NCI-H1436 treated with DMSO at 0.1 percent for 48 hours (cell line): Measurements from ENCODE around the gene KRT79.
"Not testable (repeated sequence)": the region's sequence is repeated elsewhere in the genome, so short reads cannot be mapped to it uniquely, and the experiment has no call there.

Source experiments
- DNase-seq: peaks from one replicate; lab custom pipeline; 2025; lab: John Stamatoyannopoulos, UW

Gene KRT79

DNA sequence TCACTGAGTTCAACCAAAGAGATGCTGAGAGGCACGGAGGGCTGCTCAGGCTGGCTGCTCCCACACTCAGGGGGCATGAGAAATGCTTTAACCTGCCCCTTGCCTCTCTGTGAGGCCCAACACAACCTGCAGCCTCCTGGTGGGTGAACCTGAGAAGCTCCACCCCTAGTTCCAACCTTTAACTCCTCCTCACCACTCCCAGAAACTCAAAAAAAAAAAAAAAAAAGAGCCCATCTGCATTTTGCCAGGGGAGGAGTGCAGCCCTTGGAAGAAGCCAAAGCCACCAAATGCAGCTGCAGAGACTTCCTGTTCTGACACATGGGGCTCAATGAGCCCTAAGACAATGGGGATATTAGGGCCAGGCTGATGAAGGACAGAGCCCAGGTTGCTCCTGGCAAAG lies 29.1 kb downstream of the KRT79 start:
- no peak for DNase-seq

DNA sequence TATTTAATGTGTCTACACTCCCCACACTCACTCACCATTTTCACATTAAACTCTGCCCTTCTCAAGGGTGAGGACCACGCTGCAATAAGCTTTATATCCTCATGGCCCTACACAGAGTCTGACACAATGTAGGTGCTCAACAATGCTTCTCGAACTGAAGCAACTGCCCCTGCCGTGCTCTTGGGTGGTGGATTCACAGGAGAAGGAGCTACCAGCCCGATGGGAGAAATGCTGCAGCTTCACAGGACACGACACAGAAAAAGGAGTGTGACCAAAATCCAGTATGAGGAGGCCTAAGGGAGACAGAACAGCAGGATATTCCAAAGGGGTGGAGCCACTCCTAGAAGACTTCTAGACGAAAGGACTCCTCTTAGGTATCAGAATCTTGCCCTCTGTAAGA lies 31.7 kb downstream of the KRT79 start:
- no peak for DNase-seq

DNA sequence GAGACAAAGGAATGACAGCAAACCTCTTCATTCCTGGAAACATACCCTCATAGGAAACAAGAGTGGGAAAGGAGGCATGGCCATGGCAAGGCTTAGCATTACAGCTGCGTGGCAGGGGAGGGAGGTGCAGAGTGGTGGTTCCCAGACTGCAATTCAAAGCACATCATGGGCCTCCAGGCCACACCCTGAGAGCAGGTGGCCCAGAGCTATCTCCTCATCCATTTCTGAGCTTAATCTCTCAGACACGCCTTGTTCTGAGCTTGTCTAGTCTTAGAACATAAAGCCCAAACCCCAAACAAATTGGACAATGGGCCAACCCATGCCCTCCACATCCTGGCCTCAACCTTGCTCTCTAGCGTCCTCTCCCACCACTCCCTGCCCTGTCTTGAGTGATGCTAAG lies 32.3 kb downstream of the KRT79 start:
- DNase-seq = no peak

DNA sequence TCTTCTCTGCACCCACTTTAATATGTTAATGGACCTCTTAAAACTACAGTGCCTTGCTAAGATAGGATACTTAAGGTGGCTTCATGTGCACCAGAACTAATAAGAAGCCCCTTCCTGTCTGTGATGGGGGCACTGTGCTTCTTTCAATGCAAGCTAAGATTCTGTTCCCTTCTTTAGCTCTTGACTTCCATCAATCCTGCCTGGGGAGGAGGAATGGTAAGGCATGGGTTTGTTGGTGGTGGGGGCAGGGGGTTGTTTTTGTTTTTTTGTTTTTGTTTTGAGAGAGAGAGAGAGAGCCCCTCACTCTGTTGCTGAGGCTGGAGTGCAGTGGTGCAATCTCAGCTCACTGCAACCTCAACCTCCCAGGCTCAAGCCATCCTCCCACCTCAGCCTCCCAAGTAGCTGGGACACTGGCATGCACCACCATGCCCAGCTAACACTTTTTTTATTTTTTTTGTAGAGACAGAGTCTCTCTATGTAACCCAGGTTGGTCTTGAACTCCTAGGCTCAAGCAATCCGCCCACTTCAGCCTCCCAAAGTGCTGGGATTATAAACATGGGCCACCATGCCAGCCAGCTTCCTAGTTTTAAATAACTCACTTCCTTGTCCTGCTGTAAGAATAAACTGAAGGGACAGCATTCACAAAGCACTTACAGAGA lies 33.7 kb downstream of the KRT79 start:
- DNase-seq = no peak

DNA sequence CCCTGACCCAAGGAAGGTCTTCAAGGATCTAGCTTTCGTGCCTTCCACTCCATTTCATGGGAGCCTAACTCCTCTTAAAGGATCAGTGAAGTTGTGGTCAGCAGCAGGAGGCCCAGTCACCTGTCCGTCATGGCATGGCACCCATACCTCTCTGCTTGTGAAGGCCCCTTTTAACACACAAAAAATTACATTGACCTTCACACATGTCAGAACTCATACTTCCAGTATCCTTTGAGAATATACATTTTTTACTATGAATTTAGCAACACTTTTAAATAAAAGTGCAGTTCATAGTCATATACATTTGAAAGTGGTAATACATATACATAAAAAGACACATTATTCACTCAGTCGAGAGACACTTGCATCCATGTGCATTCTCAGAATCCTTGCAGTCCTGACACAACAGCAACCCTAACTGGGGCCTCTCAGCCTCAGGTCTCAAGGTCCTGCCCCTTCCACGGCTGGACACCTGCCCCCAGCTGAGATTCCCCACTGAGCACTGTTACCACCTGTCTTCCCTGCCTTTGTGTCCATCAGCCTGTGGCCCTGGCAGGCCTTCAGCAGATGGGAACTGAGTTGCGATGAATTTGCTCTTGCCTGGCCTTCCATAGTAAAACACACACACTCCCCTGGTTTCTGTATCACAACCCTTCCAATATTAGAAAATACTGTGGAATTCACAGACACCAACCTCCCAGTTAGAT lies 34.5 kb downstream of the KRT79 start:
- no peak for DNase-seq

DNA sequence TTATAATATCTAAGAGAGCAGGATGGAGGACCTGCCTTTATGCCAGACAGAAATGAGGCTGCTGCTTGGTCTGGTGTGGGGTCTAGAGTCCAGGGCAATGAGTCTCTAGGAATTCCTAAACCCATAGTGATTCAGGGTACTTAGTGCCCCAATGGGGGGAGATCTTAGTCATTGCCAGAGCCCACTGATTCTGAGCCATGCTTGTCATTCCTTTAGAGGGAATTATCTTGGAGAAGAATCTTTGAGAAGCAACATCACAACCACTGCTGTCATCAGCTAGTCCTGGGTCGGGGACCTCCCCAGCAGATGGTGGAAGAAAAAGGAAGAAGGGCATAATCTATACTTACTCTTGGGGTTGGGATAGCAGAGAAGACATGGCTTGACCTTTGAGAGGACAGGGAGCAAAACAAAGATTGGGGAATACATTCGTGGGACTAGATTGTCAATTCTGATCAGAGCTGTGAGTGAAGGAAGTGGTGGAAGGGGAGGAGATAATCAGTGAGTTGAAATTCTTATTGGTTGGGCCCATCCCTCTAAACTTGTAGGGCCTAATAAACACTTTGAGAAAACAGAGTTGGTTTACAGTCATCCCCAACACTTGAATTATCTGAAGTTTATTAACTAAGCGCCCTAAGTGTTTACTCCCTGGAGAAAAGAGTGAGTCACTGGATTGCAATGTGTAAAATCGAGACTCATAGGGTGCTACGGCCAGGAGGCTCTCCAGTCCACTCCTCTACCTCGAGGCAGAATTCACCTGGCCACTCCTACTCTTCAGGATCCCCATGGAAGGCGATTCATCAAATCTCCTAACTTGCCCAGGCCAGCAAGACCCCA lies 35.2 kb downstream of the KRT79 start:
- no peak for DNase-seq

DNA sequence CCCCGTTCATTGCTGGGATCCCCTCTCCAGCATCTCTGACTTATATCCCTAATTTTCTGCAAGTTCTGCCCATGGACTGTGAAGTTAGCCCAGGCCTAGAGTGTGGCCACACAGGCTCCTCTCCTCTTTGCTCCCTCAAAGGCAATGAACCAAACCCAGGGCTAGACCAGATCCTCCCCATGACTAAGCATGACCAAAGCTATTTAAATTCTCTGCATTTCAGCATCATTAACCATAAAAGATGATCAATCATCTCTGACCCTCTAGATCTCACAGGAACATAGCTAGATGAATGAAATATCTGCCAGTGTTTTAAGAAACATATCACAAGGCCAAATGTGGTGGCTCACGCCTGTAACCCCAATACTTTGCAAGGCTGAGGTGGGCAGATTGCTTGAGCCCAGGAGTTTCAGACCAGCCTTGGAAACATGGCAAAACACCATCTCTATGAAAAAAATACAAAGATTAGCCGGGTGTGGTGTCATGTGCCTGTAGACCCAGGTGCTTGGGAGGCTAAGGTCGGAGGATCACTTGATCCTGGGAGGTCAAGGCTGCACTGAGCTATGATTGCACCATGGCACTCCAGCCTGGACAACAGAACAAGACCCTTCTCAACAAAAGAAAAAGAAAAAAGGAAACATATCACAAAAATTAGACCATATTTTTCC lies 36.0 kb downstream of the KRT79 start:
- no peak for DNase-seq

DNA sequence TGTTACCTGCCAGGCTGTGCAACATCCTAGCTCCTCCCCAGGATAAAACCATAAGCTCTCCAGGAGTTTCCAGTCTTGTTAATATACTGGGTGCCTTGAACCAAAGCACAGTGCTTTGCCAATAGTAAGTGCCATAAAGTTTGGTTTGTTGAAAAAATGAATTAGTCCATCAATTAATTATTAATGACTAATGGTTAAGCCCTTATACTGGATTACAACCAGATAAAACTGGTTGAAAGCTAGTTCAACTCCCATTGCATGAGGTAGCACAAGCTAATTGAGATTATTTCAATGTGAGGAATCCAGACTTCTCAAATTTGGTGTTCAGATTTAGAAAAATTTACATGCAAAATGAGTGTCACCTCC lies 36.6 kb downstream of the KRT79 start:
- no peak for DNase-seq

DNA sequence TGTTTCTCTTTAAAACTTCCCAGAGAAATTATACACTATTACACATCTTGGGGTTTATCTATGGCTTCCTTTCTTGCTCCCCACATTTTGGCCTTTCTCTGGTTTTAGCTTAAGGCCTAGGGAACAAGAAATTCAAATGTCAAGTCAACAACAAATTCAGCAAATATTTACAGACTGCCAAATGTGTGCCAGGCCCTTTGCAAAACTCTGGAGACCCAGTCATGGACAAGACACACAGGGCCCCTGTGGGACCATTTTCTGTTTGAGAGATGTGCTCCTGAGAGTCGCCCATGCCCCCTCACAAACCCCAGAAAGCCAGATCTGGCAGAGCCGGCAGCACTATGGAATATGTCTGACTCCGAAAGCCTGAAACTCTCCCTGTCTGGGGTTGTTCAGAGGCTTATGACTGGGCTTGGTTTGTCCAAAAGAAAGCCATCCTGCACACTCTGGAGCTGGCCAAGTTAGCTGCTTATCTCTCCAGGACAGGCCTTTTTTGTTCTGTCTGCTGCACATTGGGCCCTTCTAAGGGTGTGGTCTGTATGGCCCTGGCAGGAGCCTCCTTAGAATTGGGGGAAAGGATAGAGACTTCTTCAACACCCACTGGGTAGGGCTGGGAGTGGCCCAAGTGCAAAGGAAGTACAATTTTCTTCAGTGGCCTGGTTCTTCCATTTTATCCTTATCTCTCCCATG lies 37.1 kb downstream of the KRT79 start:
- no peak for DNase-seq

DNA sequence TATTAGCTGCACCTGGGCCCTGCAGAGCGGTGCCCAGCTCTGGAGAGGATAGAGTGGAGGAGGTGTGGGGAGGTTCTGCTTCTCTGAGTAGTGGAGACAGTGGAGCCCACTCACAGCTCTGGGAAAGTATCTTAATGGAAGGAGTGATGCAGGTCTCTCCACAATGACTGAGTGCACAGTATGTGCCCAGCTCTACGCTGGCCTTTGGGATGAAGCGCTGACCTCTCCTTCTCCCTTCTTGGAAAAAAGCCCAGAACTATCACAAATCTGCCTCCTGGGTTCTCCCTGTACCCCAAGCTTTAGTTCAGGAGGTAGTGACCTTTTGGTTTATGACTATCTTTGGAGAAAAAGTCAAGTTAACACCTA lies 37.7 kb downstream of the KRT79 start:
- no peak for DNase-seq

DNA sequence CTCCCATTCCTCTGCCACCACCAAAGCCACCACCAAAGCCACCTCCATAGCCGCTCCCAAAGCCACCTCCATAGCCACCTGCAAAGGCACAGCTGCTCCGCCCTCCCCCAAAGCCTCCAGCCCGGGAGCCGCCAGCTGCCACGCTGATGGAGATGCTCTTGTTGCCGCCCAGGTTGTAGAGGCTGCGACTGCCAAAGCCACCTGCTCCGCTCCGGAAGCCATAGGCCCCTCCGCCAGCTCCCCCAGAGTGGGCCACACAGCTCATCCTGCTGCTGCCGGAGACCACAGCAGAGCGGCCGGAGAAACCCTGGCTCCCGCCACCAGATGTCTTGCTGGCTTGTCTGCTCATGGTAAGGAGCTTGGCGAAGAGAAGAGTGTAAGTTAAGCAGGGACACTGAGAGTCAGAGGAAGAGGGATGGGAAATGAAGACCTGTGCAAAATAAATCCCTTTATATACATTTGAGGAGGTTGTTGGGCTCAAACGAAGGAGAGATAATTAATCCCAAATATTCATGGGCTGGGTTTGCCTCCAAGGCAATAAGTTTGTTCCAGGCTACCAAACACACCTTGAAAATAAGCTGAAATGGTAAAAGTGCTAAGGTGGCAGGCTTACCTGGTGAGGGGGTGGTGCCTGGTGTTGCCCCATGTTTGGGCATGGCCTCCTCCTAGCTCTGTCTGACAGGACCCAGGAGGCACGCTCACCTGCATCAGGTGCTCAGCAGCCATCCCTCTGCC lies 38.2 kb downstream of the KRT79 start, which contains the start of gene KRT3:
Gene KRT3 (minus strand): TSS at position 424 of the 735 bp plus-strand sequence. CDS start 75 bp downstream, at position 349.
- DNase-seq = no peak

DNA sequence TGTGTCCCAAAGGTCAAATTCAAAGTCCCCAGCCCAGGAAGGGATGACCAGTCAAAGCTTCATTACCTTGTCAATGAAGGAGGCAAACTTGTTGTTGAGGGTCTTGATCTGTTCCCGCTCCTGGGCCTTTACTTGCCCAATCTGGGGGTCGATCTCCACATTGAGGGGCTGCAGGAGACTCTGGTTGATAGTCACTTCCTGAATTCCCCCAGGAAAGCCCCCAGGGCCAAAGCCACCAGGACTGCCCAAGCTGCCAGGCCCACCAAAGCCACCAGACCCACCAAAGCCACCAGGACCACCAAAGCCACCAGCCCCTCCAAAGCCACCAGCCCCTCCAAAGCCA lies 38.8 kb downstream of the KRT79 start:
- not testable (repeated sequence) for DNase-seq

DNA sequence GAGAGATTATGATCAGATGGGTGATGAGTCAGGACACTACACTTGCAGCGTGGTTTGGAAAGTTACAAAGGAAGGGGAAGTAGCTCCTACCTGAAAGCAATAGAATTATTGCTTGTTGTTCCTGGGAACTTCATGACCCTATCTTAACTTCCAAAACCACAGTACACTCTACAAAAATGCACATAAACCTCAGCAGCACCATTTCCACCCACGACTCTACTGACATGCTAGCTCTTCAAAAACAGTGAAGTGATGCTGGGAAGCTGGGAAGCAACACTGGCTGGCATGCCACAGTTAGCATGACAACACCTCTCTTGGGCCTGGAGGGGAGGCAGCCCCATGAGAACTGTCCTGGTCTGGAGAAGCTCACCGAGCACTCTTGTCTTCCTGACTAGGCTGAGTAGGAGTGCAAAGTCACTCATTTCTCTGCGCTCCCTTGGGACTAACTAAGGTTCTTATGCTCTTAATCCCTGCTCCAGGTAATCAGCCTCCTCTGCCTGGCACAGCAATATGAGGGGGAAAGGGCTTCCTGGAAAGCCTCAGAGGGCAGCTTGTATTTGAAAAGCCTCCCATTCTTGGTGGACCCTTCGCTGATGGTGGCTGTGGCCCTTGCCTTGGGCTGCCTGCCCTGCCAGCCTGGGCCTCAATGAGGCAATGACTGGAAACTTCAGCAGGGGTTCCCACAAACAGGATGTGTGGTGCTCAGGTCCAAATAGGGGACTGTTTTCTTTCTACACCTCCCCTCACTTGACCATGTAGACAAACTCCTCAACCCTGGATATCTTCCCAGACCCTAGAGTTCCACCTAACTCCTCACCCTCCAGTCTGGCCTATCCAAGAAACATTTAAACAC lies 39.4 kb downstream of the KRT79 start:
- DNase-seq = no peak

DNA sequence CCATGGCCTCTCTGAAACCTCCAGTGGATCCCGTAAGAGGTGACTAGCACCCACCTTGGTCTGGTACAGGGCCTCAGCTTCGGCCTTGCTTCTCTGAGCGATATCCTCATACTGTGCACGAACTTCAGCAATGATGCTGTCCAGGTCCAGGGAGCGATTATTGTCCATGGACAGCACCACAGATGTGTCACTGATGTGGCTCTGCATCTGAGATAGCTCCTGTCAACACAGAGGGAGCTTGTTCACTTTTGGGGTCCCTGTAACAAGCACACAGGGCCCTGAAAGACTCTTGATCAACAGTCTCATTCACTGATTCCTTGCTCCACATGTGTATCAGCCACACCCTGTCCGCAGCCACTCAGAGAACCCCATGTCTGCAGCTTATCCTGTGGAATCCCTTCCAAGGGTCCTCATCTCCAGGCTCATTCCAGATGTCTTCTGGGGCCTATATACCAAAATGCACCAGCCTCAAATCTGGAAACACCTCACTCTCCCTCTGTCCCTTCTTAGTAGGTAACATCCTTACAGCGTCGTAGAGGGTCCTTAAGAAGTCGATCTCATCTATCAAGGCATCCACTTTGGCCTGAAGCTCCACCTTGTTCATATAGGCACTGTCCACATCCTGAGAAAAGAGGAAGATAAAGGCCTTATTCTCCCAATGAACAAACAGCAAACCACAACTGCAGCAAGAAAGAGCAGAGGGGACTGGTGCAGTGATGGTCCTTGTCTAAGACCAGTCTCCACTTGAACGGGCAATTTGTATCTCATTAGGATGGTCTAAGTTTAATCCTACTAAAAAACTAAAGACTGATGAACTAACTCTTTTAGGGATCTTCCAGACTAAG lies 41.7 kb downstream of the KRT79 start:
- DNase-seq = no peak

DNA sequence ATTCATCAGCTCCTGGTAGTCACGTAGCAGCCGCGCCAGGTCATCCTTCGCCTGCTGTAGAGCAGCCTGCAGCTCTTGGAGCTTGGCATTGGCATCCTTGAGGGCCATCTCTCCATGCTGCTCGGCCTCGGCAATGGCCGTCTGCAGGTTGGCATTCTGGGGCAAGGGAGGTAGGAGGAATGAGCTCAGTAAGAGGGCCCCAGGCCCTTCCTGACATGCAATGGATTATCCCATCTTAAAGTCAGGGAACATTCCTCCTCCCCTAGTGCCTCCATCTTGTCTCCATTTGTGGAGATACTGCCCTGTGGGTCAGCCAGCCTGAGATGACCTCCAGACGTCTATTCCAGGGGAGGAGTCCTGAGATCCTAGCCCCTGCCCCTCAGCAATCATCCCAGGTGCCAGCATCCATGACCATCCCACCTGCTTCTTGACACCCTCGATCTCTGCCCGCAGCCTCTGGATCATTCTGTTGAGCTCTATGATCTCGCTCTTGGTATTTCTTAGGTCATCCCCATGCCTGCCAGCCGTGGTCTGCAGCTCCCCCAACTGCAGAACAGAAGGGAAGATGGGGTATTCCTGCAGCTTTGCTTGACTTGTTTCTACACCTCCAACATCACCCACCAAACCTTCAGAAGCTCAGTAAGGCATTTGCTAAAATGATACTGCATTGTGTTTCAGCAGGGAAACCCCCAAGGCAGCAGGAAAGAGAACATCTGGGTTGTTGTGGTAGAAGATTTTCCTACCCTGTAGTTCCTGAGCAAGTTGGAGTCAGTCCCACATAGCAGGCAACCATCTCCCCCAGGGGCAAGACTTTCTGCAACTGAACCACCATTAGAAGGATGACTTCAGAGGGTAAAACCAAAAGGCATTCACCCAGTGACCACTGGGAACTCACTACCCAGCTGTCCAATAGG lies 42.6 kb downstream of the KRT79 start:
- DNase-seq = no peak

DNA sequence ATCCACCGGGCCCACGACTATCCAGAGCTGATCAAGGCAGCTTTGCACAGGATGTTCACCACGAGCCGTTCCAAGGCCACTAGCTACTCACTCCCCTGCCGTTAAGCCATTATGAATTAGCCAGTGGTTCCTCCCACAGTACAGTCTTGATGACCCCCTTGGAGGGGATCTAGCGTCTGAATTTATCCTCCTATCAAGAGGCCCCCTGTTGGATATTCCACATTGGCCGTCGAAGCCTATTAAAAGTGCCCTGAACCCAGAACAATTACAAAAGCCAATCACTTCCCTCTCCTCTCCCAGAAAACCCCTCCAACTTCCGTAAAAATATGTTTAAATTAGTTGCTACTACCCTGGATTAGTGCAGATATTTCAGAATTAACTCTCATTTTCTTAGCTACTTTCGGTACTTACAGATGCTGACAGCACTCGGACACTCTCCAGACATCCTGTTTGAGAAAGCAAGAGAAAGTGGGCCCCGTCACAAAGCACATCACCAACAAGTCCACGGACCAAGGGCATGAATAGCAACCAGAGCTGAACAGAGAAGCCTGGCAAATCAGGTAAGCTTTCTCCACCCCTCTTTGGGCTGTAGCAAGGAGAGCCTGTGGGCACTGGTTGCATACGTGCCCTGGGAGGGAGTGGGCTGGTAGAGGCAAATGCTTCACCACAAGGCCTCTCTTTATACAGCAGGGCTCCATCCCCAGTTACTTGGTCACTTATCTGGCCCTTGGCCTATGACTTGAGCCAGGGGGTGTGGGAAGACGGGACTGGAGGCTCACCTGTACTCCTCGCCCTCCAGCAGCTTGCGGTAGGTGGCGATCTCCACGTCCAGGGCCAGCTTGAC lies 43.5 kb downstream of the KRT79 start:
- DNase-seq = no peak

DNA sequence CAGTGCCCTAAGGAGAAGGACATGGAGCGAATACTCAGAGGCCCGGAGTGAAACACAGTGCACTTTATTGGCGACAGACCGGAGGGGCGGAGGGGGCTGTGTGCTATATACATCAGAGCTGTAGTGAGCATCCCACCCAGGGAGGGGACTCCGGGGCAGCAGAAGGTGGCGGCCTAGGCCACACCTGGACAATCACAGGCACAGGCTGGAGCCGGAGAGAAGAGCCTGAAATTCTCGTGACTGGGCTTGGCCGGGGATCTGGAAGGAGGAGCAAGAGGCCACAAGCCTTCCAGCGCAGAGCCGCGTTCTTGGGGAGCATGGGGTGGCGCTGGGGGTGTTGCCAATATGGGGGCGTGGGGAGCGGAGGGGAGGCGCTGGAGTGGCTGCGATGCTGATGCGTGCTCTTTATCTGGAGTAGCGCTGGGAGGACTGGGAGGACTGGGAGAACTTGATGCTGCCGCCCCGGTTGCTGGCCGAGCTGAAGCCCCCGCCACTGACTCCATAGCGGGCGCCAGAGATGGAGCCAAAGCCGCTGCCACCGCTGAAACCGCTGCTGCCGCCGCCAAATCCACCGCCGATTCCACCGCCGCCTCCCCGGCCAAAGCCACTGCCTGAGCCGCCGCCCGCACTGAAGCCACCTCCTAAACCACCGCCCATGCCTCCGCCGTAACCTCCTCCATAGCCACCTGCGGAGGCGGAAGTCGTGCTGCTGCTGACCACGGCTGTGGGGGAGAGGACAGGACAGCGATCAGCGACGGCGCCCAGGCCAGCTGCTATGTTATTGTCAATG lies 44.3 kb downstream of the KRT79 start:
- DNase-seq = no peak
